T-helper 2 cell treated with Interferon-gamma antibody and Interleukin-4, amounts not matched to agents 100 ng/mL and 5 ng/mL, for 36 hours (primary cell): Measurements from ENCODE around the gene PLAAT2. TPM values are rescaled to one million over a fixed set of nuclear protein-coding genes. Genes with fewer than 3 reads are reported as not detected.

ENCODE experiments used
- total RNA-seq: library from RNA; stranded (reverse); gene quantifications from 2 replicates; pipeline ENCODE4 v1.2.3, GENCODE V29; 2022

PLAAT2 gene
- total RNA-seq, 1 donor from 2014 or later = not detected

Other genes starting within 250 kb of the PLAAT2 start
- not detected in 2 replicates for gene SLC22A9, start 193.6 kb downstream of the PLAAT2 start, total RNA-seq
- not detected in 2 replicates for gene PLAAT5, start 72.2 kb downstream of the PLAAT2 start, total RNA-seq
- 0.14 TPM in 2 replicates for gene LGALS12, start 57.3 kb downstream of the PLAAT2 start, total RNA-seq
- 105 and 109 TPM in 2 replicates for gene PLAAT4, start 26.6 kb downstream of the PLAAT2 start, total RNA-seq
- gene PLAAT3, start 51.1 kb upstream of the PLAAT2 start, total RNA-seq = 3.0 and 3.3 TPM in 2 replicates
- 40.5 and 40.8 TPM in 2 replicates for gene ATL3, start 108.0 kb upstream of the PLAAT2 start, total RNA-seq
- 68.2 and 68.5 TPM in 2 replicates for gene RTN3, start 118.1 kb upstream of the PLAAT2 start, total RNA-seq
- gene ZFTA, start 205.4 kb upstream of the PLAAT2 start, total RNA-seq = 1.8 and 2.2 TPM in 2 replicates